Hematopoietic multipotent progenitor cell treated with erythropoietin and hydrocortisone succinate and interleukin-3 and kit ligand, for 8 days (in vitro differentiated cells): Measurements from ENCODE around the gene LSM4.
A peak's percentile ranks its signal among the peaks of the same experiment; 100 is the strongest.

Source experiments
- DNase-seq: peaks from one replicate; pipeline ENCODE4 v3.0.0-alpha.2; 2015

Gene LSM4

GRCh38 chr19:18291019-18291524, 31.8 kb downstream of the LSM4 start:
- peak; percentile 44 for DNase-seq

GRCh38 chr19:18290302-18291018, 32.4 kb downstream of the LSM4 start:
- peak; percentile 87 for DNase-seq

- no peak for DNase-seq
Observed at GRCh38 chr19:18289471-18290301, 33.2 kb downstream of the LSM4 start.

- DNase-seq = no peak
Observed at GRCh38 chr19:18287836-18288772, 34.8 kb downstream of the LSM4 start.

GRCh38 chr19:18286973-18287635, 35.8 kb downstream of the LSM4 start:
- DNase-seq = no peak

- peak; percentile 38 for DNase-seq
Observed at GRCh38 chr19:18284712-18285360, 38.0 kb downstream of the LSM4 start.

- DNase-seq = no peak
Observed at GRCh38 chr19:18283338-18283737, 39.5 kb downstream of the LSM4 start.

GRCh38 chr19:18282788-18283141, 40.1 kb downstream of the LSM4 start:
- peak; percentile 73 for DNase-seq

- no peak for DNase-seq
Observed at GRCh38 chr19:18282021-18282787, 40.7 kb downstream of the LSM4 start.

GRCh38 chr19:18281082-18282020, 41.5 kb downstream of the LSM4 start, which contains the start of gene JUND:
TSS of gene JUND (minus strand) at chr19:18281622. CDS start at chr19:18281484, 138 bp downstream.
- peak; percentile 96 for DNase-seq

GRCh38 chr19:18280247-18281081, 42.4 kb downstream of the LSM4 start:
- DNase-seq = peak; percentile 85

- peak; percentile 97 for DNase-seq
Observed at GRCh38 chr19:18279516-18280246, 43.2 kb downstream of the LSM4 start.

- no peak for DNase-seq
Observed at GRCh38 chr19:18279266-18279515, 43.7 kb downstream of the LSM4 start.

GRCh38 chr19:18278521-18279265, 44.2 kb downstream of the LSM4 start:
- peak; percentile 61 for DNase-seq

GRCh38 chr19:18274781-18275356, 48.0 kb downstream of the LSM4 start:
- DNase-seq = peak; percentile 35

GRCh38 chr19:18274219-18274780, 48.6 kb downstream of the LSM4 start, which contains the start of gene IQCN:
TSS of gene IQCN (minus strand) at chr19:18274452. CDS start at chr19:18269478, 4,974 bp downstream.
- DNase-seq = no peak
